BLaER1 (cell line): Measurements from ENCODE around the gene PNPLA7.

ENCODE experiments used
- H3K27ac ChIP-seq: shearing (Covaris generic); formaldehyde crosslinking; 2 replicates; pipeline ENCODE4 v1.8.1; 2022
- H3K27me3 ChIP-seq: shearing (Covaris generic); formaldehyde crosslinking; 2 replicates; pipeline ENCODE4 v1.8.1; 2022
- H3K36me3 ChIP-seq: shearing (Covaris generic); formaldehyde crosslinking; 2 replicates; pipeline ENCODE4 v1.8.1; 2022
- H3K4me1 ChIP-seq: shearing (Covaris generic); formaldehyde crosslinking; 2 replicates; pipeline ENCODE4 v1.8.1; 2022
- H3K4me2 ChIP-seq: shearing (Covaris generic); formaldehyde crosslinking; 2 replicates; pipeline ENCODE4 v1.8.1; 2022
- H3K4me3 ChIP-seq: shearing (Covaris generic); formaldehyde crosslinking; 2 replicates; pipeline ENCODE4 v1.8.1; 2022
- H3K9ac ChIP-seq: shearing (Covaris generic); formaldehyde crosslinking; 2 replicates; pipeline ENCODE4 v1.8.1; 2022
- H3K9me3 ChIP-seq: shearing (Covaris generic); formaldehyde crosslinking; 2 replicates; pipeline ENCODE4 v1.8.1; 2022
- H4K20me1 ChIP-seq: shearing (Covaris generic); formaldehyde crosslinking; 2 replicates; pipeline ENCODE4 v1.8.1; 2022
- Cebpa-rat ChIP-seq: shearing (Covaris generic); IDR thresholded peaks from 2 replicates; pipeline ENCODE4 v1.8.1; 2022

Gene PNPLA7

GRCh38 chr9:137462986-137463930 lies 86.9 kb downstream of the PNPLA7 start:
- H3K4me3 ChIP-seq = no peak overlapping the region
- H3K27ac ChIP-seq = no peak overlapping the region

GRCh38 chr9:137462396-137462985 lies 87.7 kb downstream of the PNPLA7 start:
- Histone ChIP-seq H3K9me3 (no peaks in the 10 kb centered on the region), H3K4me1 (peaks cover 53% of the 10 kb centered on the region), H3K27ac (peak overlapping the region; percentile 28; the same call in 1 of the 2 replicates), H3K9ac (no peak overlapping the region; the same call in 1 of the 2 replicates), H3K4me2 (peak overlapping the region; percentile 88), H3K36me3 (peaks cover 4% of the 10 kb centered on the region), H4K20me1 (peaks cover 20% of the 10 kb centered on the region), H3K4me3 (peak overlapping the region; percentile 46; the same call in 1 of the 2 replicates), H3K27me3 (peaks cover 12% of the 10 kb centered on the region)
- no peak for TF ChIP-seq Cebpa-rat

More at GRCh38 chr9:137462986-137463930, 86.9 kb downstream of the PNPLA7 start:
- Histone ChIP-seq H3K4me1 (peaks cover 50% of the 10 kb centered on the region), H4K20me1 (peaks cover 12% of the 10 kb centered on the region), H3K27me3 (peaks cover 12% of the 10 kb centered on the region), H3K9me3 (no peaks in the 10 kb centered on the region), H3K4me2 (peak overlapping the region; percentile 88), H3K9ac (no peak overlapping the region), H3K36me3 (no peaks in the 10 kb centered on the region)
- no peak for TF ChIP-seq Cebpa-rat

- Histone ChIP-seq H3K4me2 (peak overlapping the region; percentile 88), H3K36me3 (peaks cover 11% of the 10 kb centered on the region), H3K27me3 (peaks cover 12% of the 10 kb centered on the region), H3K27ac (peak overlapping the region; percentile 28; the same call in 1 of the 2 replicates), H4K20me1 (peaks cover 27% of the 10 kb centered on the region), H3K9me3 (no peaks in the 10 kb centered on the region), H3K4me1 (peaks cover 60% of the 10 kb centered on the region), H3K4me3 (peak overlapping the region; percentile 46; the same call in 1 of the 2 replicates), H3K9ac (no peak overlapping the region; the same call in 1 of the 2 replicates)
- TF ChIP-seq Cebpa-rat = no peak
These were observed 88.4 kb downstream of the PNPLA7 start for GRCh38 chr9:137461663-137462395.

GRCh38 chr9:137461316-137461662 lies 88.9 kb downstream of the PNPLA7 start:
- Histone ChIP-seq H3K36me3 (peaks cover 14% of the 10 kb centered on the region), H3K9me3 (no peaks in the 10 kb centered on the region), H4K20me1 (peaks cover 32% of the 10 kb centered on the region), H3K9ac (no peak overlapping the region), H3K4me3 (no peak overlapping the region), H3K27me3 (peaks cover 12% of the 10 kb centered on the region), H3K4me1 (peaks cover 65% of the 10 kb centered on the region), H3K4me2 (peak overlapping the region; percentile 88), H3K27ac (no peak overlapping the region)
- no peak for TF ChIP-seq Cebpa-rat

- Histone ChIP-seq H3K9me3 (no peaks in the 10 kb centered on the region), H3K9ac (no peak overlapping the region; the same call in 1 of the 2 replicates), H3K27me3 (peaks cover 12% of the 10 kb centered on the region), H3K4me1 (peaks cover 72% of the 10 kb centered on the region), H3K4me3 (no peak overlapping the region), H3K36me3 (peaks cover 14% of the 10 kb centered on the region), H3K27ac (no peak overlapping the region), H3K4me2 (peak overlapping the region; percentile 99), H4K20me1 (peaks cover 39% of the 10 kb centered on the region)
- no peak for TF ChIP-seq Cebpa-rat
These were observed 89.6 kb downstream of the PNPLA7 start for GRCh38 chr9:137460363-137461315.

GRCh38 chr9:137459601-137460362 lies 90.4 kb downstream of the PNPLA7 start:
- H3K27me3 ChIP-seq = peaks cover 12% of the 10 kb centered on the region
- TF ChIP-seq Cebpa-rat = no peak
- peaks cover 23% of the 10 kb centered on the region for H3K36me3 ChIP-seq
- H4K20me1 ChIP-seq = peaks cover 47% of the 10 kb centered on the region
- H3K9ac ChIP-seq = peak overlapping the region; percentile 82
- peak overlapping the region; percentile 84 for H3K27ac ChIP-seq
- H3K4me1 ChIP-seq = peaks cover 81% of the 10 kb centered on the region
- H3K4me2 ChIP-seq = peak overlapping the region; percentile 99
- H3K4me3 ChIP-seq = peak overlapping the region; percentile 79
- H3K9me3 ChIP-seq = no peaks in the 10 kb centered on the region

GRCh38 chr9:137459152-137459600 lies 91.0 kb downstream of the PNPLA7 start, which contains the start of gene NSMF:
Gene NSMF, minus strand, starts transcription at chr9:137459334. Its CDS starts 232 bp downstream, at chr9:137459102.
- Histone ChIP-seq H3K4me3 (peak within 1 kb of the TSS; percentile 79), H4K20me1 (peaks cover 53% of the 10 kb centered on the region), H3K27ac (peak within 1 kb of the TSS; percentile 84), H3K4me2 (peak within 1 kb of the TSS; percentile 99), H3K27me3 (peaks cover 12% of the 10 kb centered on the region), H3K4me1 (peaks cover 87% of the 10 kb centered on the region), H3K9ac (peak within 1 kb of the TSS; percentile 82), H3K9me3 (no peaks in the 10 kb centered on the region), H3K36me3 (peaks cover 25% of the 10 kb centered on the region)
- TF ChIP-seq Cebpa-rat = no peak
